NCI-H1092 treated with DMSO at 0.1 percent for 48 hours (cell line): ENCODE results near the gene MX1.

Experiments used
- DNase-seq: peaks from one replicate; lab custom pipeline; 2025; lab: John Stamatoyannopoulos, UW

Gene MX1

DNA sequence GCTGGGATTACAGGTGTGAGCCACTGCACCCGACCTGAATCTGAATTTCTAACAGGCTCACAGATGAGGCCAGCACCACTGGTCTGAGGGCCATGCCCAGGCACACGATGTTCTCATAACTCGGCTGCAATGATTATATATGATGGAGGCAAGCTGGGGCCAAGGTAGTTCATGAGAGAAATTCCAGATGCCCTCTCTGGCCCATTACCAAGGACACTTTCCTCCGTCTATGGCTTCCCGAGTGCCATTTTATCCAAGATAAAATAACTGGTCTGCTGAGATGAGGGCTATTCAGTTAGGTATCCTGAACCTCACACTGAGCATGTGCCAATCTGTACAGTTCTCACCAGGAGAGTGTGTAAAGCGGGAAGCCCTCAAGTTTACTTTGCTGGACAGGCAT is 65.4 kb downstream of the MX1 start:
- no peak for DNase-seq

DNA sequence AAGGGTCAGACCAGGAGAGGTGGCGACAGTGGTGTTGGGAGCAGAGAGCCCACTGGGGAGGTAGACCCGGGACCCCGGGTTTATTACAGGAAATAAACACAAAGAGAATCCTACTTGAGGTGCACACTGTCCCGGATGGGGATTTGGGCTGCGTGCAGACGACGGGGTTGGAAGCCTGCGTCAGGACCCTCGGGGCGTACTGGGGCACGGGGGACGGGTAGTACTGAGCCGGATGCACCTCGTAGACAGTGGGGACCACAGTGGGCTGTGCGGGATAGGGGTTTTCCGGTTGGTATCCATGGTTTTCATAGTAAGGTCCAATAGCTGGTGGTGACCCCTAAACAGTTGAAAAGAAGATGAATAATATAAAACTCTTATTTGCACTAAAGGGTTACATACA is 68.2 kb downstream of the MX1 start:
- no peak for DNase-seq

DNA sequence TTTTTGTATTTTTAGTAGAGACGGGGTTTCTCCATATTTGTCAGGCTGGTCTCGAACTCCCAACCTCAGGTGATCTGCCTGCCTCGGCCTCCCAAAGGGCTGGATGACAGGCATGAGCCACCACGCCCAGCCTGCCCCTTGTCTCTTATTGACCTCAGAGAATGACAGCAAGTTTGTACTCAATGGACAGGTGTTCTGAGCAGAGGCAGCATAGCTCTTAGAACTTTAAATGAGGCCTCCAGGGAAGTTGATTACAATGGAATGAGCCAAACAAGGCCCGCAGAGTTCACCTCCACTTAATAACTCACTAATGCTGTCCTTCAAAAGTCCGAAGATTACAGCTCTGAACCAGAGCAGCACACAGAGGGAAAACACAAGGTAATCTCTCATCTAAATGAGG is 71.0 kb downstream of the MX1 start:
- no peak for DNase-seq

DNA sequence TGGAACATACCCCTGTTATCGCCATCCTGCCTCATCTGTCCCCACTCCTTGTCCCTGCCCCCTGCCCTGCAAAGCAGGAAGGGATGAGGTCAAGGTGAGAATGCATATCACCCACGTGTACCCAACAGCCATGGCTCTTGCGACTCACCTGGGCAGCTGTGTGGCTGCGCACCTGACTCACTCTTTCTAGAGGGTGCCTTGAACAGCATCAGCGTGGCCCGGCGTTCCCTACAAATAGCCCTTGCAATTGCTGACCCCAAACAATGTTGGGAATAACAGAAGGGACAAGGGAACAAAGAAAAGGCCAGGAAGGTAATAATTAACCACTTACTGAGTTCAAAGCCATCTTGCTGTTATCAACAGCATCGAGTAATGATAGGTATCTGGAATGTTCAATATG is 71.7 kb downstream of the MX1 start:
- DNase-seq, result no peak

DNA sequence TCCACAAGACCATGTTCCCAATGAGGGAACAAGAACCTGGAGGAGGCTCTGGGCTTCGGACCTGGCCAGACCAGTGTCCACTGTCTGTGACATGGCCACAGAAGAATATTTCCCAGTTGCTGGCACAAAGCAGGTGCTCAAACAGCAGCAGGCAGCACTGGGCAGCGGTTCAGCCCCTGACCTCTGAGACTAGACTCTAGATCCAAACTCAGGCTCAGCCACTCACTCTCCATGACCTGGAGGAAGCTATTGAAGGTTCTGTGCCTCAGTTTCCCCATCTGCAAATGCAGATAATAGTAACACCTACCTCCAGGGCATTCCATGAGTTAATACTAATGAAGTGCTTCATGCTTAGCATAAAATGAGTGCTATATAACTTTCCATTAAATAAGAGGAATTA is 73.9 kb downstream of the MX1 start:
- DNase-seq, result no peak

DNA sequence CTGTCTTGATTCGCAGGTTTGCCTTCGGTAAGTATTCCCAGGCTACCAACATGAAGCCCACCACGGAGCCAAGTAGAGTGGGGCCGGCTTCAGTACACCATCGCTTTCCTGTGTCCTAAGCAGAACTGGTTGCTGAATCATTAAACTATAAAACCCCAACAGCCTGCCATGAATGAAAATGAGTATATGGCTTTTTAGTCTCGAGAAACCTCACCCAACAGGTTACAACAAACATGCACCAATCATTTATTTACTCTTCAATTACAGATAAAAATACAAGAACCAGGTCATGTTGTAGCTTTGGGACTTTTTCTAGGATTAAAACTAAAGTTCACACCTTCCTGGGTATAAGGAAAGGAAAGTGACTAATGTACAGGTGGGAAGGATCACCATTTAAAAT is 74.3 kb downstream of the MX1 start:
- DNase-seq, result no peak

DNA sequence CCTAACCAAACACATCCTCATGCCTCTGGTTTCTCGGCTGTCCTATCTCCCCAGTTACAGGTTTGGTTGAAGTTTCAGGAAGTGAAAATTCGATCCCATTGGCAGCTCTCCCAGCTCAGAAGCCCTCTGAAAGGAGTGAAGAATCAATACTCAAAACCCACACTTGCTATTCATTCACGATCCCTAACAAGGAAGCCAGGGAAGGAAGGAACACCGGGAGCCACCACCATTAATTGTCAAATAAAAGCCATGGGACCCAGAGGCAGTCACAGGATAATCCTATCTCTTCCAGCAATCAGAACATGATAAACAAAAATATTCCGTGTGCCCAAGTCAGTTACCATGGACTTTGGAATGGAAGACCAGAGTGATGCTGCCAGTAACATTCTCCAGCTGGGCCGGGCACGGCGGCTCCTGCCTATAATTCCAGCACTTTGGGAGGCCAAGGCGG is 74.9 kb downstream of the MX1 start:
- DNase-seq, result peak; percentile 18

DNA sequence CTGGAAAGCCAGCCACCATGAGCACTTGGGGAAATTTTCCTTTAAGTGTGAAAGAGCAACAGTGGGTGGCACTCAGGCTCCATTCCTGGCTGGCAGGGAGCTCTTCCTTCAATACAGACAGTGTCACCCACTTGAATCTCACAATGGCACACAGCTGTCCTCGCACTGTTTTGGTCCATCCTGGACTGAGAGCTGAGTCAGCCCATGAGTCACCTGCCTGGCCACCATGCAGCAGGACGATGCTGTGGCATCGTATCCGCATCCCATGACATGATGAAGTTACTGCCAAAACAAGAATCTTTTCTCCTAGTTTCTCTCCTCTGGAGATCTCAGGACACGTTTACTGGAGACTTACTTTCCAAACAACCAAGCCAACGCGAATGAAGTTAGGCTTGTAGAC is 75.9 kb downstream of the MX1 start:
- DNase-seq, result no peak

DNA sequence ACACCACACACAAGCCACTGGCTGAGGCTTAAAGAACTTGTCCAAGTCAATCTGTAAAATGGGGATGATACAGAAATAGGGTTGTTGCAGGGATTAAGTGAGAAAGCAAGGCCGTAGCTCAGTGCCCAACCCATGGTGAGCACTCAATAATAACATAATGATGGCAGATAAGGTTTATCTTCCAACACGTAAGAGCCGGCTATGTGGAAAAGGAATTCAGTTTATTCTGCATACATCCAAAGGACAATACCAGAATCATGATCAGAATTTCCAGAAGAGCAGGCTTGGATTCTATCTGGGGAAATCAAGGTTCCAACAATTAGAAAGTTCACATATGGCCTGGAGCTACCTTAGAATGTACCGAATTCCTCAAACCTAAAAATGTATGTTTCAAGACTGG is 77.3 kb downstream of the MX1 start:
- no peak for DNase-seq

DNA sequence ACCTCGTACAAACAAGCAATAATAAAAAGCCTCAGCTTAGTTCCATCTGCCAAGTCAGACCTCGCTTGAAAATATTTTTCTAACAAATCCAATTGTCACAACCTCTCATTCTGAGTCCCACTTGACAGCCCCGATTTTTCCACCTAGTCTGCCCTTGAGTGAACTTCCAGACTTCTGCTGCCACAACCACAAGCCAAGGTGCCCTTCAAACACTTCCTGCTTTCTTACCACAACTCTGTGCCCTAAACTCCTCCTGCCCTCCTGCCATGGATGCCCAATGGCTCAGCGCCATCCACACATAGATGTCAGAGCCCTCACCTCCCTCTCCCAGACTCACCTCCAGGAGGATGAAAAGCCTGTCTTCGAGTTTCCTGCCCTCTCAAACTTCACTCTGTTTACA is 78.0 kb downstream of the MX1 start:
- DNase-seq, result no peak

DNA sequence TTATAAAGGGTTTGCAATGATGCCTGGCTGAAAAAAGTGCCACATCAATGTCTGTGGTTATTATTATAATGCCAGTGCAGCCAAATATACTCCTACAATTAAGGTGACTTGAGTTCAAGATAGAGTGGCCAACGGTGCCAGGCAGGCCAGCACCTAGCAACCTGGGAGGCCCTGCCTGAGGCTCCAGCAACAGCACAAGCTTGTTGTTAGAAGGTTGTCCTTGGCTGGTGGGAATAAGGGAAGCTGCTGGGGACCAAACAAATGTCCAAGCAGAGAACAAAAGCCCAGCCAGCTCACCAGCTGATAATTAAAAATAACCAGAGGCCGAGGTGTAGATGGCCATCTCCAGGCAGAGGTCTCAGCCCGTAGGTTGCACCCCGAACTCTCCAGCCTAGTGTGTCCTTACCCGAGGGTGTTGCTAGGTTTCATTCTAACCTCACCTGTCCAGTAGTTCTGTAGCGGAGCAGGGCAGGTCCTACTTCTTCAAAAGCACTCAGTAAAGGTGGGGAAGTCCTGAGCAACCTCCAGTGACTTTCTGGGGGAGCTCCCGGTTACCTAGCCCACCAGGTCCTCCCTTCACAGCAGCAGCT is 80.1 kb downstream of the MX1 start:
- no peak for DNase-seq

DNA sequence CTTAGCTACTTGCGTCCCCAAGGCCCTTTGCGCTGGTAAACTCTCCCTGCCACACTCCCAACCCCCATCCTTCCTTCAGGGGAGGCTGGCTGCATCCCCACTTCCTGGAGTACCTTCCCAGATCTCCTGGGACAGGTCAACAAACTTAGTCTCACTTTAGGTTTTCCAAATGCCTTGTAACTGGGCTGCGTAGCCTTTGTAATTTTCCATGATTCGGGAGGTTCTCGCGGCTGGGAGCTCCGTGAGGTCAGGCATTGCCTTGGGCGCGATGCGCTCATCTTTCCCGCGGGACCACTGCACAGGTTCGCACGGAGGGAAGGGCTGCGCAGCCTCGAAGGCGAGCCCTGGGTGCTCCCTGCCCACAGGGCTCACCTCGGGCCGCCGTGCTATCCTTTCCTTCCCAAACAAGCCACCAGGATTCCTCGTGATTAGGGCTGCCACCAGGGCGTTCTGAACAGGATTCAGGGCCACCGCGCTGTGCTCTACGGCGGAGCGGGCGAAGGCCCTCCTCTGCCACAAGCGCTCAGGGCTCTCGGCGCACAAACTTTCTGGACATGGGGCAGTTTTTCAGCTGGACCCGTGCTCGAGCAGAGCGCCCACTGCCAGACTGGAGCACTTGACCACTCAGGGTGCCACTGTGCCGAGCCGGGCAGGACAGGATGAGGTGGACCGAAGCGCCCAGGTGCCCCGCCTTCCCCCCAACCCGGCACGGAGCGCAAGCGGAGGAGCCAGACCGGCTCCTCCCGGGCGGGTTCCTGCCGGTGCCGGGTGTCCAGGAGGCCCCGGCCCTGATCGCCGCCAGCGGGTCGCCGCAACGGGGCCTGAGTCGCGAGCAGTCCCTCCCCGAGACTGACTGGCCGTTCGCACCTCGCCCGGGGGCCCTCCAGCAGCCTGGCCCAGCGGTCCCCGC is 80.8 kb downstream of the MX1 start:
- DNase-seq, result no peak

DNA sequence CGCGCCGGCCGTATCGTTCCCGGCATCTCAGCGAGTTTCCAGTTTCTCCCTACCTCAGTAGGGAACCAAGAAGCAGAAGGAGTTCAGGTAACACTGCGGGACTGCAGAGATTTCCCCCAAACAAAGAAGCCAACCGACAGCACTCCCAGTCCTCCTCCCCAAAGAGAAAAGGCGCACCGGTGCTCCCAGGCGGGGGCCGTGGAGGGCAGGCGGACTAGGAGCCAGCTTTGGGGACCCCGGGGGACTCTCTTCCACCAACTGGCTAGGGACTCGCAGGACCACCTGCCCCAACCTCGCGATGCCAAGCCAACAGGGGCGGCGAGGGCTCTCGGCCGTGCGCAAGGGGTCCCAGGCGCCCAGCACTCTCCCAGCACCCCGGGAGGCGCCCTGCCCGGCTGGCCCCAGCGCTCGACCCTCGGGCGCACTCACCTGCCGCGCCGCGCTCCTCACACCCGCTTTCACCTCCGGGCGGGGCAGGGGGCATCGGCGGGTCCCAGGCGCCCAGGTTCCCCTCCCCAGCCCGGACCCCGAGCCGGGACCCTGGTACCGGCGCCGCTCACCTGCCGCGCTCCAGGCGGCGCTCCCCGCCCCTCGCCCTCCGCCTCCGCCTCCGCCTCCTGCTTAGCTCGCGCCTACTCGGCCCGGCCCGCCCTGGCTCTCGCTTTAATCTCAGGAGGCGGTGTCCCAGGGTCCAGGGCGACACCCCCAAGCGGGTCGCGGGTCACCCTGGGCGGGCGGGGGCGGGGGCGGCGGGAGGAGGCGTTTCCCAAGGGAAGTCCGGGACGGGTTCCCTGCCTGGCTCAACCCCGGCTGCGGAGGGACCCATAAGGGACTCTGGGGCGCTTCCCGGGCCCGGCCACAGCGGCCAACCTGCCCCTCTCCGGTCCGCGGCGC is 81.7 kb downstream of the MX1 start, which contains the start of gene TMPRSS2:
TSS of gene TMPRSS2 (minus strand) at position 638 of the 894 bp plus-strand sequence. CDS start 10,025 bp downstream, outside the sequence.
- DNase-seq, result no peak

DNA sequence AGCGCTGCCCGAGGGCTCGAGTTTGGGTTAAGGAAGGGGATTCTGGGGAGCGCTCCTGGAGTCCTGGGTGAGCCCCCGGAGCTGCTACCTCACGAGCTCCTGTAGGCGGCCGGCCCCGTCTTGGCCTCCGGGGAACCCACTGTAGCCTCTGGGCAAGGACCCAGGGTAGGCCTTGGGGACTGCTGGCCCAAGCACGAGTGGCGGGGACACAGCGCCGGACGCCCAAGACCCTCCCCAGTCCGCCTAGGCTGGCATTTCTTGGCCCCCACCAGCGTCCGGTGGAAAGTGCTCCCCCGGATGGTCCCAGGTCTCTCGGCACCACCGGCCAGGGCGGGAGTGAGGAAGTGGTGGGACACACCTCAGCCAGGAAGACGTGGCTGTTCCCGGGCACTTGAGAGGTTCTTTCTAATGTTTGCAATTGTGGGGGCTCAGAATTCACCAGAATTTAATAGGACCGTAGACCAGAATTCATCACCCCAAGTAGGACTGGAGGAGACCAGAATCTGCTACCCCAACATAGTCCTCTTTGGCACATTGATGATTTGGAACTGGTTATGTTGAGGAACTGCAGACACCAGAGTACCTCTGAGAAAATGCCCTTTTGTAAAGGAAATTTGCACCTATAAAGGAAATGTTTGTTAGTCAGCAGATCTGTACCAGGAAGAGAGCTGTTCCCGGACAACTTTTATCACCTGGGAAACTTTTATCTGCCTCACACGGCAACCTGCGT is 82.5 kb downstream of the MX1 start:
- DNase-seq, result no peak
